ENCODE results near the gene TFAP2B. TPM values are rescaled to one million over a fixed set of nuclear protein-coding genes. Genes with fewer than 3 reads are reported as not detected.

The TFAP2B gene
- total RNA-seq, 1 donor from 2014 or later, result not detected

- no peak overlapping the region for H3K4me3 ChIP-seq
- no peaks in the 10 kb centered on the region for H3K4me1 ChIP-seq
- H3K9me3 ChIP-seq, result no peaks in the 10 kb centered on the region
- H3K27ac ChIP-seq, result no peak overlapping the region
- TF ChIP-seq, protein P1, sequence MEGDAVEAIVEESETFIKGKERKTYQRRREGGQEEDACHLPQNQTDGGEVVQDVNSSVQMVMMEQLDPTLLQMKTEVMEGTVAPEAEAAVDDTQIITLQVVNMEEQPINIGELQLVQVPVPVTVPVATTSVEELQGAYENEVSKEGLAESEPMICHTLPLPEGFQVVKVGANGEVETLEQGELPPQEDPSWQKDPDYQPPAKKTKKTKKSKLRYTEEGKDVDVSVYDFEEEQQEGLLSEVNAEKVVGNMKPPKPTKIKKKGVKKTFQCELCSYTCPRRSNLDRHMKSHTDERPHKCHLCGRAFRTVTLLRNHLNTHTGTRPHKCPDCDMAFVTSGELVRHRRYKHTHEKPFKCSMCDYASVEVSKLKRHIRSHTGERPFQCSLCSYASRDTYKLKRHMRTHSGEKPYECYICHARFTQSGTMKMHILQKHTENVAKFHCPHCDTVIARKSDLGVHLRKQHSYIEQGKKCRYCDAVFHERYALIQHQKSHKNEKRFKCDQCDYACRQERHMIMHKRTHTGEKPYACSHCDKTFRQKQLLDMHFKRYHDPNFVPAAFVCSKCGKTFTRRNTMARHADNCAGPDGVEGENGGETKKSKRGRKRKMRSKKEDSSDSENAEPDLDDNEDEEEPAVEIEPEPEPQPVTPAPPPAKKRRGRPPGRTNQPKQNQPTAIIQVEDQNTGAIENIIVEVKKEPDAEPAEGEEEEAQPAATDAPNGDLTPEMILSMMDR (IDR thresholded peaks at IDR 0.05), result no peak
- H3K27me3 ChIP-seq (ENCODE audit: low read depth), result no peaks in the 10 kb centered on the region
- DNase-seq, result no peak
- H3K36me3 ChIP-seq, result no peaks in the 10 kb centered on the region
- intact Hi-C loops (cut with DNase I), result no loop called here
- ATAC-seq, result no peak
These were observed 43.0 kb downstream of the TFAP2B start for GRCh38 chr6:50861692-50862091.

DNA sequence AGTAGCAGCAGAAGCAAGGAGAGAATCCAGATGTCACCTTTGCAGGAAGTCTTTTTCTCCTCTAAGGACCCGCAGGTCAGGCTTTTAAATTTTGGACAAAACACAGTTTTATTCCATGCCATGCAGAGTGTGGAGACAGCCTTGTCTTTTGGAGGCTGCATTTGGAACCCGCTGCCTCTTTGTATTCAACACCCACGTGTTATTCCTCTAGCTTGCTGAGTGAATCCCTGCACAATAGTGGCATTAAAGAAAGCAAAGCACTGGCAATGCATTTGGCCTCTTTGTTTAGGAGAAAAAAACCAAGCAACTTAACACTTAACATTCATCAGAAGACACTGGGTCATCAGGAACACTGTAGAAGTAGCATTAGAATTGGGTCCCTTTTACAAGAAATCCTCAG, 43.5 kb downstream of the TFAP2B start:
- TF ChIP-seq, protein P1 (IDR thresholded peaks at IDR 0.05), result no peak
- intact Hi-C loops (cut with DNase I), result no loop called here
- Histone ChIP-seq H3K9me3 (no peaks in the 10 kb centered on the region), H3K4me1 (no peaks in the 10 kb centered on the region), H3K27ac (no peak overlapping the region), H3K27me3 (ENCODE audit: low read depth) (no peaks in the 10 kb centered on the region), H3K36me3 (no peaks in the 10 kb centered on the region), H3K4me3 (no peak overlapping the region)
- DNase-seq (no peak), ATAC-seq (no peak)

DNA sequence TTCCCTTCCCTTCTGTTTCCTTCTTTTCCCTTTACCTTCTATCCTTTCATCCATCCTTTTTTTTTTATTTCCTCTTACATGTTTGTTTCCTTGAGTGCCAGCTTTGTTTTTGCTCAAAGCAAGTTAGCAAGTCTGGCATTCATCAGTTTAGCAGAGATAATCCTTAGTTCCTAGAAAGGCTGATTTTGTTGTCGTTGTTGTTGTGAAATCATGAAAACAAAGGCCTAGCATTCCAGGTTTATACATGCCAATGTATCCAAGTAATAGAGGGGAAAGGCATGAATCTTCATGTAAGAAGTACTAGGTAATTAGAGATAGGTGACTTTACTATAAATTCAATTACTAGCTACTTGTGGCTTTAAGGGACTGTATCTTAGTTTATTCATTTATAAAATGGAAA, 45.9 kb downstream of the TFAP2B start:
- no peak overlapping the region for H3K27ac ChIP-seq
- ATAC-seq, result no peak
- TF ChIP-seq, protein P1 (IDR thresholded peaks at IDR 0.05), result no peak
- H3K36me3 ChIP-seq, result no peaks in the 10 kb centered on the region
- H3K4me3 ChIP-seq, result no peak overlapping the region
- intact Hi-C loops (cut with DNase I), result no loop called here
- DNase-seq, result no peak
- no peaks in the 10 kb centered on the region for H3K9me3 ChIP-seq
- H3K27me3 ChIP-seq (ENCODE audit: low read depth), result no peaks in the 10 kb centered on the region
- no peaks in the 10 kb centered on the region for H3K4me1 ChIP-seq

DNA sequence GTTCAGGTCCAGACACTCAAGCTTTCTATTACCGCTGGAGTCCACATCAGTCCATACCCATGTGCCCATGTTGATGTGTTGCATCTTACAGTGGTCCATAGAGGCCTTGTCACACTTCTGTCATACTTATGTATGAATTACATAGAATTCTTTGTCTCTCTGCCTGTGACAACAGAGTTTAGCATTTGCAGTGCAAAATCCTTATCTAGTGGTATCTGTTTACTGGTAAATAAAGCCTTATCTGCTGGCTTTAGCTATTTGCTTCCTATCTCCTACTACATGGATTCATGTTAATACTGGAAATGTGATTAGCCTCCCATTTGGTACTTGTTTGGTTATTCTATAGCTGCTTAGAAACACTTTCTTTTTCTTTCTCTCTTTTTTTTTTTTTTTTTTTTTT, 49.8 kb downstream of the TFAP2B start:
- DNase-seq (no peak), ATAC-seq (no peak)
- Histone ChIP-seq H3K9me3 (no peaks in the 10 kb centered on the region), H3K4me1 (no peaks in the 10 kb centered on the region), H3K27ac (no peak overlapping the region), H3K4me3 (no peak overlapping the region), H3K36me3 (no peaks in the 10 kb centered on the region), H3K27me3 (ENCODE audit: low read depth) (no peaks in the 10 kb centered on the region)
- intact Hi-C loops (cut with DNase I), result no loop called here
- TF ChIP-seq, protein P1 (IDR thresholded peaks at IDR 0.05), result no peak

- Histone ChIP-seq H3K4me1 (no peaks in the 10 kb centered on the region), H3K27ac (no peak overlapping the region), H3K27me3 (ENCODE audit: low read depth) (no peaks in the 10 kb centered on the region), H3K4me3 (no peak overlapping the region), H3K9me3 (no peaks in the 10 kb centered on the region), H3K36me3 (no peaks in the 10 kb centered on the region)
- DNase-seq (no peak), ATAC-seq (no peak)
- TF ChIP-seq, protein P1 (IDR thresholded peaks at IDR 0.05), result no peak
- intact Hi-C loops (cut with DNase I), result no loop called here
These were observed 54.5 kb downstream of the TFAP2B start for GRCh38 chr6:50873167-50873566.

DNA sequence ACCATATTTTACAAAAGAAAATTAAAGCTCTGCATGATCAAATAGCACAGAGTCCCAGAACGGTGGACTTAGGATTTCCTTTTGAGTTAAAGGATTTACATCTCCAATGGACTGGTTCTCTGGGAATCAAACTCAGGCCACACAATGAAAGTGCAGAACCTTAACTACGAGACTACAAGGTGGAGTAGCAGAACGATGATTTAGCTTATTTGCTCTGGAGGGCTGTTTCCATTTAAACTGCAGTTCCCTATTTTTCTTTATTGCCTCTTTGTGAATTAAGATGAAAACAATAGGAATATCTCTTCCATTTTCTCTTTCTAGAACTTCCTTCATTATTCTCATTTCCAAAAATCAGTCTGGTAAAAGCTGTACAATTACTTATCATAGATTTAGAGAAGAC, 65.7 kb downstream of the TFAP2B start:
- no peak overlapping the region for H3K4me3 ChIP-seq
- no peaks in the 10 kb centered on the region for H3K36me3 ChIP-seq
- H3K27me3 ChIP-seq (ENCODE audit: low read depth), result no peaks in the 10 kb centered on the region
- intact Hi-C loops (cut with DNase I), result no loop called here
- no peaks in the 10 kb centered on the region for H3K9me3 ChIP-seq
- no peaks in the 10 kb centered on the region for H3K4me1 ChIP-seq
- no peak for ATAC-seq
- TF ChIP-seq, protein P1 (IDR thresholded peaks at IDR 0.05), result no peak
- no peak overlapping the region for H3K27ac ChIP-seq
- no peak for DNase-seq

All from lower lobe of right lung (tissue), 2 donors.